ENCODE measurements around the gene TRIM24.

- TF ChIP-seq EP300 (IDR thresholded peaks at IDR 0.05): no peak
- no peak for TF ChIP-seq POLR2A (IDR thresholded peaks at IDR 0.05)
- TF ChIP-seq, protein P1, sequence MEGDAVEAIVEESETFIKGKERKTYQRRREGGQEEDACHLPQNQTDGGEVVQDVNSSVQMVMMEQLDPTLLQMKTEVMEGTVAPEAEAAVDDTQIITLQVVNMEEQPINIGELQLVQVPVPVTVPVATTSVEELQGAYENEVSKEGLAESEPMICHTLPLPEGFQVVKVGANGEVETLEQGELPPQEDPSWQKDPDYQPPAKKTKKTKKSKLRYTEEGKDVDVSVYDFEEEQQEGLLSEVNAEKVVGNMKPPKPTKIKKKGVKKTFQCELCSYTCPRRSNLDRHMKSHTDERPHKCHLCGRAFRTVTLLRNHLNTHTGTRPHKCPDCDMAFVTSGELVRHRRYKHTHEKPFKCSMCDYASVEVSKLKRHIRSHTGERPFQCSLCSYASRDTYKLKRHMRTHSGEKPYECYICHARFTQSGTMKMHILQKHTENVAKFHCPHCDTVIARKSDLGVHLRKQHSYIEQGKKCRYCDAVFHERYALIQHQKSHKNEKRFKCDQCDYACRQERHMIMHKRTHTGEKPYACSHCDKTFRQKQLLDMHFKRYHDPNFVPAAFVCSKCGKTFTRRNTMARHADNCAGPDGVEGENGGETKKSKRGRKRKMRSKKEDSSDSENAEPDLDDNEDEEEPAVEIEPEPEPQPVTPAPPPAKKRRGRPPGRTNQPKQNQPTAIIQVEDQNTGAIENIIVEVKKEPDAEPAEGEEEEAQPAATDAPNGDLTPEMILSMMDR (IDR thresholded peaks at IDR 0.05): no peak
- TF ChIP-seq POLR2AphosphoS5 (IDR thresholded peaks at IDR 0.05): no peak
Measured at GRCh38 chr7:138434597-138435019, 25.5 kb upstream of the TRIM24 start.

Measured in gastroesophageal sphincter (tissue), 3 donors.